GM12878 (cell line): ENCODE results near the gene GABPA. TPM values are rescaled to one million over a fixed set of nuclear protein-coding genes. Genes with fewer than 3 reads are reported as not detected.
"Not testable (repeated sequence)": the region's sequence is repeated elsewhere in the genome, so short reads cannot be mapped to it uniquely, and the experiment has no call there.

ENCODE experiments used
- ATAC-seq: fragments of 200-7000 bp; cut with Tn5 transposase; 3 replicates; pipeline ENCODE4 v1.9.1; 2020; ENCODE audit warnings: mild to moderate bottlenecking, moderate library complexity
- BruUV-seq: library from RNA; stranded (reverse); fragments of 400-500 nt; replicated peaks from 2 replicates; lab custom pipeline; 2021; lab: Mats Ljungman, UMichigan
- CTCF ChIA-PET: fragments of 300-600 bp; sonication (Branson Sonifier 250); formaldehyde crosslinking; extraction: SDS; loops from one replicate; lab custom pipeline; 2021; ENCODE audit warnings: inconsistent platforms; lab: Yijun Ruan, JAX
- POLR2A ChIA-PET: fragments of 350-600 bp; formaldehyde crosslinking; extraction: SDS; loops from one replicate; lab custom pipeline; 2021; ENCODE audit warnings: inconsistent platforms; lab: Charles Lee
- RAD21 ChIA-PET: fragments of 300-600 bp; sonication (Branson Sonifier 250); formaldehyde crosslinking; loops from one replicate; lab custom pipeline; 2023; ENCODE audit warnings: antibody characterized with exemption; ENCODE audit not compliant: unreplicated experiment; lab: Charles Lee
- SMC1A ChIA-PET: fragments of 300-600 bp; sonication (Branson Sonifier 250); formaldehyde crosslinking; loops from one replicate; lab custom pipeline; 2023; ENCODE audit not compliant: unreplicated experiment, uncharacterized antibody; lab: Charles Lee
- DNase-seq: peaks from one replicate; pipeline ENCODE4 v3.0.0-alpha.2; 2011; ENCODE audit warnings: low read depth, low spot score
- FAIRE-seq: peaks from 3 replicates; lab custom pipeline; 2011; peaks lifted over from hg19 to GRCh38; lab: Jason Lieb, UNC
- H2AFZ ChIP-seq: 2 replicates; pipeline ENCODE4 v1.6.0; 2011; ENCODE audit warnings: low read depth, low read length, control low read depth; ENCODE audit not compliant: control insufficient read depth
- H3K27ac ChIP-seq: 2 replicates; pipeline ENCODE4 v1.5.1; 2011; ENCODE audit warnings: control low read depth; ENCODE audit not compliant: control insufficient read depth, insufficient read depth
- H3K27me3 ChIP-seq, 2 experiments: replicated peaks in 1 of 2; 2 replicates each; pipeline versions ENCODE4 v1.6.0 to v1.6.1; 2011; ENCODE audit warnings: low read length in 1 of 2; ENCODE audit not compliant: control insufficient read depth in 2 of 2, insufficient read depth in 2 of 2
- H3K36me3 ChIP-seq, 2 experiments: 2 replicates each; pipeline ENCODE4 v1.5.1; 2011; ENCODE audit warnings: low read length in 1 of 2; ENCODE audit not compliant: control insufficient read depth in 2 of 2, insufficient read depth in 2 of 2
- H3K4me1 ChIP-seq: 2 replicates; pipeline ENCODE4 v1.6.1; 2011; ENCODE audit warnings: mild to moderate bottlenecking, low read length, moderate library complexity, mixed read lengths; ENCODE audit not compliant: control insufficient read depth, insufficient read depth
- H3K4me2 ChIP-seq: 2 replicates; pipeline ENCODE4 v1.6.0; 2011; ENCODE audit warnings: control low read depth; ENCODE audit not compliant: control insufficient read depth, insufficient read depth
- H3K4me3 ChIP-seq: fragments of 200-600 bp; sonication (generic); 2 replicates; pipeline ENCODE4 v1.5.1; 2016
- H3K79me2 ChIP-seq: 2 replicates; pipeline ENCODE4 v1.6.0; 2011; ENCODE audit warnings: low read length; ENCODE audit not compliant: control insufficient read depth, insufficient read depth
- H3K9ac ChIP-seq: 2 replicates; pipeline ENCODE4 v1.8.0; 2011; ENCODE audit warnings: low read length, control low read depth, mixed read lengths; ENCODE audit not compliant: control insufficient read depth, insufficient read depth
- H3K9me3 ChIP-seq: replicated peaks from 3 replicates; pipeline ENCODE4 v1.5.1; 2011; ENCODE audit warnings: mild to moderate bottlenecking, low read length; ENCODE audit not compliant: control insufficient read depth, insufficient read depth
- H4K20me1 ChIP-seq: 2 replicates; pipeline ENCODE4 v1.6.0; 2011; ENCODE audit not compliant: control insufficient read depth, insufficient read depth
- BACH1 ChIP-seq: fragments of 450-650 bp; IDR thresholded peaks from 2 replicates; pipeline ENCODE4 v1.6.1; 2017; ENCODE audit warnings: mild to moderate bottlenecking, borderline replicate concordance
- BHLHE40 ChIP-seq, 2 experiments: fragments of 450-650 bp in 1 of 2; IDR thresholded peaks; 2 replicates each; pipeline ENCODE4 v1.6.1; 2011 to 2017; ENCODE audit warnings: low read depth in 2 of 2, borderline replicate concordance in 1 of 2, improper control_type of control experiment in 1 of 2, low read length in 1 of 2, mild to moderate bottlenecking in 1 of 2
- CBFB ChIP-seq: IDR thresholded peaks from 2 replicates; pipeline ENCODE4 v1.6.1; 2016; ENCODE audit warnings: antibody characterized with exemption, low read depth
- EED ChIP-seq: sonication (generic); IDR thresholded peaks from 2 replicates; pipeline ENCODE4 v1.6.1; 2016; ENCODE audit warnings: antibody characterized with exemption, low read depth
- ESRRA ChIP-seq: IDR thresholded peaks from 2 replicates; pipeline ENCODE4 v1.6.1; 2012; ENCODE audit warnings: mild to moderate bottlenecking, low read length, improper control_type of control experiment
- IRF4 ChIP-seq: IDR thresholded peaks from 2 replicates; pipeline ENCODE4 v1.6.1; 2011; ENCODE audit warnings: low read depth, low read length
- JUND ChIP-seq: IDR thresholded peaks from 2 replicates; pipeline ENCODE4 v1.6.1; 2012; ENCODE audit warnings: low read depth, mild to moderate bottlenecking, low read length, improper control_type of control experiment, moderate library complexity
- WRNIP1 ChIP-seq: IDR thresholded peaks from 2 replicates; pipeline ENCODE4 v1.6.1; 2011; ENCODE audit warnings: low read depth, low read length, improper control_type of control experiment, borderline replicate concordance
- WGBS: methylation state at CpG from one replicate; pipeline ENCODE4 v1.1.6; 2016; ENCODE audit warnings: low lambda C conversion rate; ENCODE audit not compliant: insufficient replicate concordance, insufficient coverage; ENCODE audit errors: missing lambda C conversion rate; 5-methylcytosine and 5-hydroxymethylcytosine counted together
- in situ Hi-C: fragments of 300-500 bp; cut with MboI; formaldehyde crosslinking; loops from 9 replicates; pipeline ENCODE4 v1.14.3; 2018; ENCODE audit warnings: mixed read lengths
- intact Hi-C: fragments of 100-400 bp; cut with micrococcal nuclease; formaldehyde crosslinking; loops from one replicate; pipeline ENCODE4 v1.14.2; 2022; ENCODE audit not compliant: unreplicated experiment
- polyA plus RNA-seq, 11 experiments: library from polyadenylated mRNA; depleted of rRNA in 4 of 11; unstranded in 6 of 11; stranded (reverse) in 5 of 11; fragments of >200 nt; fragmentation: Nextera tagmentation in 4 of 11; fragmentation: Illumina TruSeq in 1 of 11; extraction: Ambion mirVana in 4 of 11; extraction: Trizol in 1 of 11; gene quantifications; 1 replicate in 1 of 11; 2 replicates in 10 of 11; pipeline versions ENCODE4 v1.2.1 to v1.2.3, GENCODE V29; 2011 to 2016; ENCODE audit warnings: inconsistent platforms in 2 of 11, missing spikeins in 2 of 11, low read depth in 1 of 11
- total RNA-seq, 4 experiments: library from RNA; depleted of rRNA in 3 of 4; stranded (reverse); fragments of >200 nt in 3 of 4; fragmentation: Illumina TruSeq in 1 of 4; extraction: Trizol in 1 of 4; gene quantifications; 2 replicates each; pipeline versions ENCODE4 v1.2.1 to v1.2.3, GENCODE V29; 2013 to 2021
- TF ChIP-seq, protein P1 (sequence below): fragments of 450-650 bp; conservative IDR thresholded peaks from 2 replicates; pipeline ENCODE4 v1.6.1; 2017; ENCODE audit warnings: mild to moderate bottlenecking, moderate library complexity
- TF ChIP-seq, protein P2 (sequence below): fragments of 150-350 bp; IDR thresholded peaks from 2 replicates; pipeline ENCODE4 v1.6.1; 2014; ENCODE audit warnings: mild to moderate bottlenecking, low read depth, low read length
- TF ChIP-seq, protein P3 (sequence below): IDR thresholded peaks from 2 replicates; pipeline ENCODE4 v1.6.1; 2012; ENCODE audit warnings: low read depth, low read length, improper control_type of control experiment

The GABPA gene
- total and polyA plus RNA-seq, 10 of the 15 experiments (the other 5 are each of a cell fraction or from before 2014, with no cell fraction given): 7.6 to 25.6 (median 22.9) TPM

DNA sequence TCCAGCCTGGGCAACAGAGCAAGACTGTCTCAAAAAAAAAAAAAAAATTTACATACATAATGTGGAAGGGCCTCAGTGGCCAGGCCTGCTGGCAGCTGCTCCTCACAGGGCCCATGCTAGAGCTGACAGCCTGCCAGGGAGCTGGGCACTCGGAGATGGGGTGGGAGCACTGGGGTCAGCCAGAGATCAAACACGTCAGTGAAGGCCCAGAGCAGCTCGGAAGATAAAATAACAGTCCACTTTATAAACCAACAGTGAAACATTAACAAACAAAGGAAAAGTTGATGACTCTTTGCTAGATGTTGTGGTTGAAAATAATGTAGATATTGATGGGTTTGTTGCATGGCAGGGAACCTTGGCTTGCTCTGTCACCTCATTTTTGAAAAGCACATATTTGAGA lies 42.8 kb upstream of the GABPA start (continued):
- TF ChIP-seq, protein P1, sequence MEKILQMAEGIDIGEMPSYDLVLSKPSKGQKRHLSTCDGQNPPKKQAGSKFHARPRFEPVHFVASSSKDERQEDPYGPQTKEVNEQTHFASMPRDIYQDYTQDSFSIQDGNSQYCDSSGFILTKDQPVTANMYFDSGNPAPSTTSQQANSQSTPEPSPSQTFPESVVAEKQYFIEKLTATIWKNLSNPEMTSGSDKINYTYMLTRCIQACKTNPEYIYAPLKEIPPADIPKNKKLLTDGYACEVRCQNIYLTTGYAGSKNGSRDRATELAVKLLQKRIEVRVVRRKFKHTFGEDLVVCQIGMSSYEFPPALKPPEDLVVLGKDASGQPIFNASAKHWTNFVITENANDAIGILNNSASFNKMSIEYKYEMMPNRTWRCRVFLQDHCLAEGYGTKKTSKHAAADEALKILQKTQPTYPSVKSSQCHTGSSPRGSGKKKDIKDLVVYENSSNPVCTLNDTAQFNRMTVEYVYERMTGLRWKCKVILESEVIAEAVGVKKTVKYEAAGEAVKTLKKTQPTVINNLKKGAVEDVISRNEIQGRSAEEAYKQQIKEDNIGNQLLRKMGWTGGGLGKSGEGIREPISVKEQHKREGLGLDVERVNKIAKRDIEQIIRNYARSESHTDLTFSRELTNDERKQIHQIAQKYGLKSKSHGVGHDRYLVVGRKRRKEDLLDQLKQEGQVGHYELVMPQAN: no peak
- TF ChIP-seq JUND: no peak

DNA sequence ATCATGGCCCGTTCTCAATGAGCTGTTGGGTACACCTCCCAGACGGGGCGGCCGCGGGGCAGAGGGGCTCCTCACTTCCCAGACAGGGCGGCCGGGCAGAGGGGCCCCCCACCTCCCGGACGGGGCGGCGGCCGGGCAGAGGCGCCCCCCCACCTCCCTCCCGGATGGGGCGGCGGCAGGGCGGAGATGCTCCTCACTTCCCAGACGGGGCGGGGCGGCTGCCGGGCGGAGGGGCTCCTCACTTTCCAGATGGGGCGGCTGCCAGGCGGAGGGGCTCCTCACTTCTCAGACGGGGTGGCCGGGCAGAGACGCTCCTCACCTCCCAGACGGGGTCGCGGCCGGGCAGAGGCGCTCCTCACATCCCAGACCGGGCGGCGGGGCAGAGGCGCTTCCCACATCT lies 39.3 kb upstream of the GABPA start:
- H3K9me3 ChIP-seq, FAIRE-seq, H3K4me3 ChIP-seq, DNase-seq, CTCF ChIA-PET, H3K27me3 ChIP-seq, H4K20me1 ChIP-seq, SMC1A ChIA-PET, H2AFZ ChIP-seq, H3K27ac ChIP-seq, BruUV-seq, H3K36me3 ChIP-seq, POLR2A ChIA-PET, RAD21 ChIA-PET, intact Hi-C loops, H3K9ac ChIP-seq, in situ Hi-C loops, H3K79me2 ChIP-seq, H3K4me2 ChIP-seq, ATAC-seq, H3K4me1 ChIP-seq: not testable (repeated sequence)
- 100% methylated on average over 1 of the region's 36 CpGs for WGBS

DNA sequence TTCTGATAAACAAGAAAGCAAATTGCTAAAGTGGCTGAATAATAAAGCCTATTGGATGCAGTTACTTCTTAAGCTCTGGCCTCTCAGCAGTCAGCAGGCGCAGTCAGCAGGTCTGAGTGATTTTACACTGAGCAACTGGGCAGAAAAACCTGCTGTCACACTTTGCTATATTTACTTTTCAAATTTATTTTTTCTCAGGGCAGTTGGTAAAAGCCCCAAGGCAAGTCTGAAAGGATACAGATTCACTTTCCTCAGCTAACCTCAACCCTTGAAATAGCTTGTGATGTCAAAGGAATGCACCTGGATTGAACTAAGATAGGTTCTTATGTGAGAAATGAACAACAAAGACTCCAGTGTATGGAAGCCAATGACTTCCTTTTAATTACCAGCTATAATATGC lies 34.0 kb upstream of the GABPA start:
- ChIA-PET CTCF (interaction anchor here (1.4 to 3.7 kb wide), 2 partner anchors 52 to 92 kb away, joined by 3 to 15 read pairs; no protein-coding TSS in a partner anchor), SMC1A (interaction anchor here (2.2 kb wide), 1 partner anchor 92 kb away, joined by 10 read pairs; no protein-coding TSS in a partner anchor), POLR2A (interaction anchor here (1.4 kb wide), 1 partner anchor 47 kb away, joined by 3 read pairs; no protein-coding TSS in a partner anchor), RAD21 (interaction anchor here (1.1 kb wide), 1 partner anchor 92 kb away, joined by 3 read pairs; no protein-coding TSS in a partner anchor)
- Histone ChIP-seq H3K27me3 (no peaks in the 10 kb centered on the region), H3K36me3 (no peaks in the 10 kb centered on the region), H3K4me2 (no peak overlapping the region), H2AFZ (no peak overlapping the region), H3K4me1 (no peaks in the 10 kb centered on the region), H3K79me2 (no peaks in the 10 kb centered on the region), H3K9me3 (no peaks in the 10 kb centered on the region), H3K4me3 (no peak overlapping the region), H4K20me1 (no peaks in the 10 kb centered on the region), H3K9ac (no peak overlapping the region), H3K27ac (no peak overlapping the region)
- no peak for FAIRE-seq
- intact Hi-C loops (no loop called here), in situ Hi-C loops (no loop called here)
- no TSS peak for BruUV-seq
- 100% methylated on average over 1 of the region's 1 CpG for WGBS
- no peak for ATAC-seq
- DNase-seq: no peak
- TF ChIP-seq EED (no peak), CBFB (no peak), BHLHE40 (IDR thresholded peaks at IDR 0.05; ENCODE audit: borderline replicate concordance in 1 of 2, low read depth in 2 of 2, low read length in 1 of 2) (no peak), BACH1 (no peak), IRF4 (no peak), WRNIP1 (no peak), ESRRA (no peak)
- TF ChIP-seq, protein P2, sequence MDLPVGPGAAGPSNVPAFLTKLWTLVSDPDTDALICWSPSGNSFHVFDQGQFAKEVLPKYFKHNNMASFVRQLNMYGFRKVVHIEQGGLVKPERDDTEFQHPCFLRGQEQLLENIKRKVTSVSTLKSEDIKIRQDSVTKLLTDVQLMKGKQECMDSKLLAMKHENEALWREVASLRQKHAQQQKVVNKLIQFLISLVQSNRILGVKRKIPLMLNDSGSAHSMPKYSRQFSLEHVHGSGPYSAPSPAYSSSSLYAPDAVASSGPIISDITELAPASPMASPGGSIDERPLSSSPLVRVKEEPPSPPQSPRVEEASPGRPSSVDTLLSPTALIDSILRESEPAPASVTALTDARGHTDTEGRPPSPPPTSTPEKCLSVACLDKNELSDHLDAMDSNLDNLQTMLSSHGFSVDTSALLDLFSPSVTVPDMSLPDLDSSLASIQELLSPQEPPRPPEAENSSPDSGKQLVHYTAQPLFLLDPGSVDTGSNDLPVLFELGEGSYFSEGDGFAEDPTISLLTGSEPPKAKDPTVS: no peak
- TF ChIP-seq, protein P3, sequence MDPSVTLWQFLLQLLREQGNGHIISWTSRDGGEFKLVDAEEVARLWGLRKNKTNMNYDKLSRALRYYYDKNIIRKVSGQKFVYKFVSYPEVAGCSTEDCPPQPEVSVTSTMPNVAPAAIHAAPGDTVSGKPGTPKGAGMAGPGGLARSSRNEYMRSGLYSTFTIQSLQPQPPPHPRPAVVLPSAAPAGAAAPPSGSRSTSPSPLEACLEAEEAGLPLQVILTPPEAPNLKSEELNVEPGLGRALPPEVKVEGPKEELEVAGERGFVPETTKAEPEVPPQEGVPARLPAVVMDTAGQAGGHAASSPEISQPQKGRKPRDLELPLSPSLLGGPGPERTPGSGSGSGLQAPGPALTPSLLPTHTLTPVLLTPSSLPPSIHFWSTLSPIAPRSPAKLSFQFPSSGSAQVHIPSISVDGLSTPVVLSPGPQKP: no peak
